Karpas-422 (cell line): ENCODE data around the gene ACVR1B. TPM values are rescaled to one million over a fixed set of nuclear protein-coding genes. Genes with fewer than 3 reads are reported as not detected.

Experiments
- DNase-seq: peaks from one replicate; pipeline ENCODE4 v3.0.0-alpha.2; 2015
- H2AFZ ChIP-seq: fragments of 200-600 bp; sonication (generic); 2 replicates; pipeline ENCODE4 v1.6.1; 2014; ENCODE audit warnings: antibody characterized with exemption, low read length, mixed read lengths
- H3K27ac ChIP-seq: fragments of 200-600 bp; sonication (generic); 2 replicates; pipeline ENCODE4 v1.5.1; 2014; ENCODE audit warnings: mild to moderate bottlenecking, low read length, moderate library complexity
- H3K27me3 ChIP-seq: fragments of 200-600 bp; sonication (generic); 2 replicates; pipeline ENCODE4 v1.6.1; 2014; ENCODE audit warnings: low read length, mixed read lengths
- H3K36me3 ChIP-seq: fragments of 200-600 bp; sonication (generic); 2 replicates; pipeline ENCODE4 v1.6.1; 2014; ENCODE audit warnings: low read length, mixed read lengths; ENCODE audit not compliant: insufficient read depth
- H3K4me1 ChIP-seq: fragments of 200-600 bp; sonication (generic); 2 replicates; pipeline ENCODE4 v1.6.1; 2014; ENCODE audit warnings: mild to moderate bottlenecking, low read length, mixed read lengths
- H3K4me2 ChIP-seq: fragments of 200-600 bp; sonication (generic); 2 replicates; pipeline ENCODE4 v1.6.1; 2014; ENCODE audit warnings: low read length, low read depth, mild to moderate bottlenecking; ENCODE audit not compliant: poor library complexity, severe bottlenecking
- H3K4me3 ChIP-seq: fragments of 200-600 bp; sonication (generic); 2 replicates; pipeline ENCODE4 v1.5.1; 2014; ENCODE audit warnings: mild to moderate bottlenecking, antibody characterized with exemption, low read length, mixed read lengths
- H3K79me2 ChIP-seq: fragments of 200-600 bp; sonication (generic); 2 replicates; pipeline ENCODE4 v1.6.1; 2014; ENCODE audit warnings: mild to moderate bottlenecking, low read length, mixed read lengths
- H3K9ac ChIP-seq: fragments of 200-600 bp; sonication (generic); 2 replicates; pipeline ENCODE4 v1.6.0; 2014; ENCODE audit warnings: low read length
- H3K9me2 ChIP-seq: fragments of 200-600 bp; sonication (generic), shearing (Covaris generic); replicated peaks from 2 replicates; pipeline ENCODE4 v1.6.0; 2014; ENCODE audit warnings: mild to moderate bottlenecking, low read length, moderate library complexity; ENCODE audit not compliant: insufficient read depth
- H3K9me3 ChIP-seq: fragments of 300-700, 200-600 bp; sonication (generic); 2 replicates; pipeline ENCODE4 v1.6.1; 2014; ENCODE audit warnings: low read length, mixed read lengths
- H4K20me1 ChIP-seq: fragments of 200-600 bp; sonication (generic); 2 replicates; pipeline ENCODE4 v1.6.1; 2014; ENCODE audit warnings: mild to moderate bottlenecking, antibody characterized with exemption, low read length, low read depth; ENCODE audit not compliant: insufficient read depth
- total RNA-seq: library from RNA; depleted of rRNA; stranded (reverse); fragments of >200 nt; shearing (Covaris generic); gene quantifications from 2 replicates; pipeline ENCODE4 v1.2.3, GENCODE V29; 2014; ENCODE audit warnings: low replicate concordance

The ACVR1B gene
- total RNA-seq, 1 experiment from 2014 or later = 2.4 TPM

DNA sequence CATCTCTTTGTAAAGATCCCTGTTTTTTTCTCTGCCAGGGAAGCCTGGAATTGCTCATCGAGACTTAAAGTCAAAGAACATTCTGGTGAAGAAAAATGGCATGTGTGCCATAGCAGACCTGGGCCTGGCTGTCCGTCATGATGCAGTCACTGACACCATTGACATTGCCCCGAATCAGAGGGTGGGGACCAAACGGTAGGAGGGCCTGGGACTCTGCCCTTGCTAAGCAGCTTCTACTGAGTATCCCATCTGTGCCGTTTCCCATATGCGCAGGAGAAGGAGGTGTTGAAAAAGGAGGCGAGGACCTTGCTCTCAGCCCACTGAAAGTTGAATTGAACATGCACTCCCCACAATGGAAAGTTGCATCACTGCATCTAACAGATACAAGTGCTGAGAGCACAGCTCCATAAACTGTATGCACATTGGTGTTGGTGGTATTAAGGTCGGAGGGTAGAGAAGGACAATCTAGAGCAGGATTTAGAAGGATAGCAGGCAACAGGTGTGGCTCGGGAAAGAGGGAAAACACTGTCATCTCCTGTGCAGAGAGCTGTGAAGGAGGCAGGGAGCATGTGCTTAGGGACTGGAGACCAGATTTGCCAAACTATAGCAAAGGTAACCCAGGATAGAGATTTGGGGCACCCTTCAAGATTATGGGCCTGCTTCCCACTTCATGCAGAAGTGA lies 33.8 kb downstream of the ACVR1B start:
- no peak overlapping the region for H3K4me3 ChIP-seq
- H3K4me1 ChIP-seq = no peaks in the 10 kb centered on the region
- H3K9ac ChIP-seq = no peak overlapping the region
- no peaks in the 10 kb centered on the region for H3K9me3 ChIP-seq
- no peak for DNase-seq
- no peak overlapping the region for H2AFZ ChIP-seq
- H3K36me3 ChIP-seq = no peaks in the 10 kb centered on the region
- H3K4me2 ChIP-seq = no peak overlapping the region
- H3K27ac ChIP-seq = no peak overlapping the region
- no peaks in the 10 kb centered on the region for H3K79me2 ChIP-seq
- no peaks in the 10 kb centered on the region for H4K20me1 ChIP-seq
- no peaks in the 10 kb centered on the region for H3K9me2 ChIP-seq
- no peaks in the 10 kb centered on the region for H3K27me3 ChIP-seq

GRCh38 chr12:51986834-51987233 lies 35.3 kb downstream of the ACVR1B start:
- H3K9me3 ChIP-seq = no peaks in the 10 kb centered on the region
- H3K27ac ChIP-seq = no peak overlapping the region
- no peaks in the 10 kb centered on the region for H3K9me2 ChIP-seq
- no peak for DNase-seq
- H3K27me3 ChIP-seq = no peaks in the 10 kb centered on the region
- no peak overlapping the region for H3K4me3 ChIP-seq
- no peaks in the 10 kb centered on the region for H3K36me3 ChIP-seq
- H4K20me1 ChIP-seq = no peaks in the 10 kb centered on the region
- H3K79me2 ChIP-seq = no peaks in the 10 kb centered on the region
- H3K9ac ChIP-seq = no peak overlapping the region
- no peaks in the 10 kb centered on the region for H3K4me1 ChIP-seq
- no peak overlapping the region for H3K4me2 ChIP-seq
- H2AFZ ChIP-seq = no peak overlapping the region

DNA sequence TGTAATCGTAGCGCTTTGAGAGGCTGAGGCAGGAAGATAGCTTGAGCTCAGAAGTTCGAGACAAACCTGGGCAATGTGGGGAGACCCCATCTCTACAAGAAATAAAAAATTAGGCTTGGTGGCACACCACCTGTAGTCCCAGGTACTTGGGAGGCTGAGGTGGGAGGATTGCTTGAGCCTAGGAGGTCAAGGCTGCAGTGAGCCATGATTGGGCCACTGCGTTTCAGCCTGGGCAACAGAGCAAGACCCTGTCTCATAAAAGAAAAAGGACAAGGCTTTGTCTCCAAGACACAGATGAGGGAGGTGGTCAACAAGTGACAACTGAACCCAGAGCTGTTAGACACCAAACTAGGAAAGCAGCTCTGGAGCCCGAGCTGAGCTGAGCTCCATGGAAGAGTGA lies 40.7 kb downstream of the ACVR1B start:
- Histone ChIP-seq H2AFZ (no peak overlapping the region), H3K9ac (no peak overlapping the region), H3K27ac (no peak overlapping the region), H3K4me2 (no peak overlapping the region), H3K4me1 (no peaks in the 10 kb centered on the region), H3K79me2 (no peaks in the 10 kb centered on the region), H3K36me3 (no peaks in the 10 kb centered on the region), H3K9me3 (no peaks in the 10 kb centered on the region), H3K4me3 (no peak overlapping the region), H3K9me2 (no peaks in the 10 kb centered on the region), H4K20me1 (no peaks in the 10 kb centered on the region), H3K27me3 (no peaks in the 10 kb centered on the region)
- no peak for DNase-seq

DNA sequence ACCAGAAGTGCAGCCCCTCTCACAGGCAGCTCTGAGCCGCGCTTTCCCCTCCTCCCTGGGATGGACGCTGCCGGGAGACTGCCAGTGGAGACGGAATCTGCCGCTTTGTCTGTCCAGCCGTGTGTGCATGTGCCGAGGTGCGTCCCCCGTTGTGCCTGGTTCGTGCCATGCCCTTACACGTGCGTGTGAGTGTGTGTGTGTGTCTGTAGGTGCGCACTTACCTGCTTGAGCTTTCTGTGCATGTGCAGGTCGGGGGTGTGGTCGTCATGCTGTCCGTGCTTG lies 43.0 kb downstream of the ACVR1B start:
- Histone ChIP-seq H3K4me1 (no peaks in the 10 kb centered on the region), H2AFZ (no peak overlapping the region), H3K27ac (no peak overlapping the region), H3K4me3 (no peak overlapping the region), H3K36me3 (no peaks in the 10 kb centered on the region), H4K20me1 (no peaks in the 10 kb centered on the region), H3K4me2 (no peak overlapping the region), H3K9me3 (no peaks in the 10 kb centered on the region), H3K27me3 (no peaks in the 10 kb centered on the region), H3K9ac (no peak overlapping the region), H3K9me2 (no peaks in the 10 kb centered on the region), H3K79me2 (no peaks in the 10 kb centered on the region)
- DNase-seq = no peak

DNA sequence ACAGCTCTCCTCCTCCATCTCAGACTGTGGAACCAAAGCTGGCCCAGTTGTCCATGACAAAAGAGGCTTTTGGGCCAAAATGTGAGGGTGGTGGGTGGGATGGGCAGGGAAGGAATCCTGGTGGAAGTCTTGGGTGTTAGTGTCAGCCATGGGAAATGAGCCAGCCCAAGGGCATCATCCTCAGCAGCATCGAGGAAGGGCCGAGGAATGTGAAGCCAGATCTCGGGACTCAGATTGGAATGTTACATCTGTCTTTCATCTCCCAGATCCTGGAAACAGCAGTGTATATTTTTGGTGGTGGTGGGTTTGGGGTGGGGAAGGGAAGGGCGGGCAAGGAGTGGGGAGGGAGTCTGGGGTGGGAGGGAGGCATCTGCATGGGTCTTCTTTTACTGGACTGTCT lies 43.5 kb downstream of the ACVR1B start:
- Histone ChIP-seq H2AFZ (no peak overlapping the region), H4K20me1 (no peaks in the 10 kb centered on the region), H3K9me2 (no peaks in the 10 kb centered on the region), H3K4me2 (no peak overlapping the region), H3K9me3 (no peaks in the 10 kb centered on the region), H3K79me2 (no peaks in the 10 kb centered on the region), H3K27ac (no peak overlapping the region), H3K36me3 (no peaks in the 10 kb centered on the region), H3K4me1 (no peaks in the 10 kb centered on the region), H3K9ac (no peak overlapping the region), H3K27me3 (no peaks in the 10 kb centered on the region), H3K4me3 (no peak overlapping the region)
- DNase-seq = no peak

DNA sequence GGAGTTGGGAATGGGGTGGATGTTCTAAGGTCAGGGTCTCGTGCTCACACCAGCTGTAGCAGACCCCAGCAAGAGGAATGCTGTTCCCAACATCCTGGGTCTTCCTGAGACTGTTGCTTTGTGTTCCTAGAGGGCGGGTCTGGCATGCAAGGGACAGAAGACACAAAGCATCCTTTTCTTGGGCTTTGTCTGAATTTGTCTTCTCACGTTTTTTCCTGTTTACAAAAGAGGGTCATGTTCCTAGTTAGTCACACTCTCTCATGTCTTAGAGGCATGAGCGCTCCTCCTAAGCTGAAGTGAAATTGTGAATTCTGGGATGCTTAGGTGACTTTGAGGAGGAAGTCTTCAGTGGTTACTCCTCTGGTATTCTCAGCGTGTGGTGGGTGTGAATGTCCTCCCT lies 45.6 kb downstream of the ACVR1B start:
- Histone ChIP-seq H3K27me3 (no peaks in the 10 kb centered on the region), H3K9ac (no peak overlapping the region), H3K9me3 (no peaks in the 10 kb centered on the region), H3K36me3 (no peaks in the 10 kb centered on the region), H3K9me2 (no peaks in the 10 kb centered on the region), H4K20me1 (no peaks in the 10 kb centered on the region), H3K4me2 (no peak overlapping the region), H3K79me2 (no peaks in the 10 kb centered on the region), H3K4me1 (no peaks in the 10 kb centered on the region), H2AFZ (no peak overlapping the region), H3K27ac (no peak overlapping the region), H3K4me3 (no peak overlapping the region)
- no peak for DNase-seq

DNA sequence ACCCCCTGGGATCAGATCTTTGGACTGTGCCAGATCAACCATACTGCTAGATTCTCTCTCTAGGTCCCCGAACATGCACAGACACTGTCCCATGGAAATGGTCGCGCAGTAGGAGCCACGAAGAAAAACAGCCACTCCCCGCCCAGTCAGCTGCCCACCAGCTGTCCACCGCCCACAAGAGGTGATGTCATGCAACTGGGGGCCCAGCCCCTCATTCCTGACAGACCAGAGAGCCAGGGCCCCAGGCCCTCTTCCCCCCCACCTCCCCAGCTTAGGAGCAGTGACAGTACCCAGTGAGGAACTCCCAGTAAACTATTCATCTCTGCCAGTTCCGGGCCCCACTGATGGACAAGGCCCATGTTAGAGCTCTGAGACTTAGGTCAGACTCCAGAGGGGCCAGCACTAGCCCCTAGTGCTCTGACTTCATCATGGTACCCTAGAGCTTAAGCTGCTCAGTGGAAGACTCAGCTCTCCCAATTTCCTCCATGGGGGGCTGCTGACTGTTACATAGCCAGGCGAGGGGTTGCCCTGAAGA lies 51.6 kb downstream of the ACVR1B start:
- no peaks in the 10 kb centered on the region for H3K9me3 ChIP-seq
- H3K27me3 ChIP-seq = no peaks in the 10 kb centered on the region

GRCh38 chr12:52003591-52003990 lies 52.1 kb downstream of the ACVR1B start:
- Histone ChIP-seq H3K27me3 (no peaks in the 10 kb centered on the region), H3K27ac (no peak overlapping the region), H3K4me1 (peaks cover 18% of the 10 kb centered on the region), H3K36me3 (no peaks in the 10 kb centered on the region), H3K9ac (no peak overlapping the region), H3K4me2 (no peak overlapping the region), H2AFZ (no peak overlapping the region), H3K9me3 (no peaks in the 10 kb centered on the region), H3K4me3 (no peak overlapping the region), H4K20me1 (no peaks in the 10 kb centered on the region), H3K9me2 (no peaks in the 10 kb centered on the region), H3K79me2 (no peaks in the 10 kb centered on the region)
- DNase-seq = no peak

More for the DNA sequence above, 51.6 kb downstream of the ACVR1B start:
- DNase-seq = no peak
- Histone ChIP-seq H3K36me3 (no peaks in the 10 kb centered on the region), H3K27ac (no peak overlapping the region), H3K4me1 (peaks cover 18% of the 10 kb centered on the region), H3K4me3 (no peak overlapping the region), H3K4me2 (no peak overlapping the region), H4K20me1 (no peaks in the 10 kb centered on the region), H3K79me2 (no peaks in the 10 kb centered on the region), H3K9me2 (no peaks in the 10 kb centered on the region), H3K9ac (no peak overlapping the region), H2AFZ (no peak overlapping the region)
